B cell (primary cell): ENCODE measurements around the gene MYCBP2. TPM values are rescaled to one million over a fixed set of nuclear protein-coding genes. Genes with fewer than 3 reads are reported as not detected.
"Not testable (repeated sequence)": the region's sequence is repeated elsewhere in the genome, so short reads cannot be mapped to it uniquely, and the experiment has no call there.

ENCODE experiments used
- ATAC-seq: fragments of 200-7000 bp; cut with Tn5 transposase; one replicate; pipeline ENCODE4 v1.10.0; 2021; ENCODE audit warnings: low read depth, mild to moderate bottlenecking, moderate number of reproducible peaks, moderate library complexity
- CTCF ChIA-PET: fragments of 350-600 bp; sonication (Branson Sonifier 250); formaldehyde crosslinking; loops from one replicate; lab custom pipeline; 2021; ENCODE audit warnings: antibody characterized with exemption, inconsistent platforms; lab: Charles Lee
- POLR2A ChIA-PET: fragments of 350-600 bp; sonication (Branson Sonifier 250); formaldehyde crosslinking; loops from one replicate; lab custom pipeline; 2021; ENCODE audit warnings: antibody characterized with exemption; lab: Charles Lee
- DNase-seq: peaks from one replicate; pipeline ENCODE4 v3.0.0; 2013
- H2AFZ ChIP-seq: 2 replicates; pipeline ENCODE4 v1.6.1; 2012; ENCODE audit warnings: mild to moderate bottlenecking, low read depth, low read length; ENCODE audit not compliant: insufficient read depth, poor library complexity, severe bottlenecking
- H3K27ac ChIP-seq, 2 donors: 1 replicate in 1 of 2; 2 replicates in 1 of 2; pipeline ENCODE4 v1.5.1; 2012 to 2013; ENCODE audit warnings: low read length in 2 of 2, mild to moderate bottlenecking in 2 of 2, moderate library complexity in 1 of 2
- H3K27me3 ChIP-seq, 4 experiments: fragments of 200-600 bp in 1 of 4; sonication (generic) in 1 of 4; replicated peaks in 1 of 4; 1 replicate in 2 of 4; 2 replicates in 2 of 4; pipeline versions ENCODE4 v1.6.1 to v1.7.0; 2013 to 2016; ENCODE audit warnings: low read length in 3 of 4, mild to moderate bottlenecking in 2 of 4, mixed read lengths in 1 of 4, moderate library complexity in 1 of 4; ENCODE audit not compliant: insufficient read depth in 4 of 4, control insufficient read depth in 3 of 4; ENCODE audit errors: control extremely low read depth in 1 of 4
- H3K36me3 ChIP-seq, 2 experiments: replicated peaks in 1 of 2; 1 replicate in 1 of 2; 2 replicates in 1 of 2; pipeline versions ENCODE4 v1.6.1 to v1.7.1; 2013; ENCODE audit warnings: low read length in 1 of 2; ENCODE audit not compliant: insufficient read depth in 2 of 2, control insufficient read depth in 1 of 2; ENCODE audit errors: control extremely low read depth in 1 of 2, extremely low read depth in 1 of 2
- H3K4me1 ChIP-seq, 2 donors: fragments of 200-600 bp in 1 of 2; sonication (generic) in 1 of 2; 1 replicate in 1 of 2; 2 replicates in 1 of 2; pipeline versions ENCODE4 v1.5.1 to v1.6.1; 2013 to 2017; ENCODE audit warnings: low read length in 2 of 2; ENCODE audit not compliant: control insufficient read depth in 2 of 2, insufficient read depth in 2 of 2
- H3K4me2 ChIP-seq: replicated peaks from 2 replicates; pipeline ENCODE3; 2012; ENCODE audit warnings: mild to moderate bottlenecking, low read depth, low read length; ENCODE audit not compliant: poor library complexity, severe bottlenecking
- H3K4me3 ChIP-seq, 5 experiments: fragments of 200-600 bp in 1 of 5; sonication (generic) in 1 of 5; 1 replicate in 3 of 5; 2 replicates in 2 of 5; pipeline versions ENCODE4 v1.5.1 to v1.7.0; 2011 to 2016; ENCODE audit warnings: low read length in 4 of 5, mild to moderate bottlenecking in 4 of 5, low read depth in 2 of 5, control low read depth in 1 of 5, moderate library complexity in 1 of 5; ENCODE audit not compliant: insufficient read depth in 1 of 5; ENCODE audit errors: control extremely low read depth in 1 of 5, extremely low read depth in 1 of 5
- H3K79me2 ChIP-seq: fragments of 200-600 bp; sonication (generic); one replicate; pipeline ENCODE4 v1.6.0; 2016; ENCODE audit warnings: low read length; ENCODE audit not compliant: control insufficient read depth, insufficient read depth
- H3K9ac ChIP-seq: fragments of 200-600 bp; sonication (generic); 2 replicates; pipeline ENCODE4 v1.6.1; 2017; ENCODE audit warnings: mild to moderate bottlenecking, low read length, moderate library complexity
- H3K9me3 ChIP-seq, 3 donors: one replicate each; pipeline versions ENCODE4 v1.6.1 to v1.7.1; 2013; ENCODE audit warnings: low read length in 2 of 3; ENCODE audit not compliant: control insufficient read depth in 2 of 3, insufficient read depth in 1 of 3; ENCODE audit errors: control extremely low read depth in 1 of 3
- H4K20me1 ChIP-seq: 2 replicates; pipeline ENCODE4 v1.6.0; 2012; ENCODE audit warnings: mild to moderate bottlenecking, low read length; ENCODE audit not compliant: insufficient read depth, control insufficient read depth, poor library complexity, severe bottlenecking
- H3K27ac Mint-ChIP-seq: one replicate; pipeline ENCODE4 v1.8.0; 2021; ENCODE audit warnings: mixed read lengths
- H3K27me3 Mint-ChIP-seq: one replicate; pipeline ENCODE4 v1.8.0; 2021; ENCODE audit warnings: mixed read lengths
- H3K4me1 Mint-ChIP-seq: one replicate; pipeline ENCODE4 v1.8.0; 2021; ENCODE audit warnings: mixed read lengths
- H3K4me3 Mint-ChIP-seq: one replicate; pipeline ENCODE4 v1.8.0; 2021; ENCODE audit warnings: mixed read lengths
- H3K9me3 Mint-ChIP-seq: one replicate; pipeline ENCODE4 v1.8.0; 2022; ENCODE audit warnings: mixed read lengths; ENCODE audit not compliant: insufficient read depth
- CTCF ChIP-seq: fragments of 200-600 bp; IDR thresholded peaks from one replicate; pipeline ENCODE4 v1.8.0; 2022; ENCODE audit warnings: antibody characterized with exemption, mild to moderate bottlenecking
- EZH2 ChIP-seq: IDR thresholded peaks from 2 replicates; pipeline ENCODE4 v1.6.1; 2012; ENCODE audit warnings: borderline replicate concordance, low read depth, mild to moderate bottlenecking, moderate library complexity, low read length; ENCODE audit not compliant: insufficient read depth, poor library complexity, severe bottlenecking
- WGBS: methylation state at CpG from one replicate; pipeline ENCODE4 v1.1.5; 2013; ENCODE audit warnings: missing lambda C conversion rate; ENCODE audit not compliant: insufficient coverage; 5-methylcytosine and 5-hydroxymethylcytosine counted together
- intact Hi-C: fragments of 100-400 bp; cut with micrococcal nuclease; formaldehyde crosslinking; loops from one replicate; pipeline ENCODE4 v1.10.0; 2022
- polyA plus RNA-seq: library from polyadenylated mRNA; depleted of rRNA; stranded (reverse); fragments of >200 nt; gene quantifications from 2 replicates; pipeline ENCODE4 v1.2.3, GENCODE V29; 2012
- total RNA-seq, 2 donors: library from RNA; stranded (reverse); fragments of 120-200 nt in 1 of 2; gene quantifications; 1 replicate in 1 of 2; 2 replicates in 1 of 2; pipeline versions ENCODE4 v1.2.3 to v1.2.4, GENCODE V29; 2013 to 2022

Gene MYCBP2
- total and polyA plus RNA-seq, 2 donors (not counting 1 experiment from before 2014, with no cell fraction given), result 84.0 to 237 TPM

- no peak for TF ChIP-seq CTCF
- H3K4me3 ChIP-seq, result no peak overlapping the region
- H4K20me1 ChIP-seq, result no peaks in the 10 kb centered on the region
- Mint-ChIP-seq H3K27ac (no peak overlapping the region), H3K27me3 (no peaks in the 10 kb centered on the region), H3K4me3 (no peak overlapping the region), H3K9me3 (no peaks in the 10 kb centered on the region), H3K4me1 (no peaks in the 10 kb centered on the region)
- H3K4me1 ChIP-seq, result no peaks in the 10 kb centered on the region
- POLR2A ChIA-PET, result no interaction called here
- ATAC-seq (no peak), DNase-seq (no peak)
- CTCF ChIA-PET, result no interaction called here
- intact Hi-C loops, result no loop called here
- H3K36me3 ChIP-seq, result peaks cover 24 to 74% of the 10 kb centered on the region in 2 experiments
- no peak overlapping the region for H3K9ac ChIP-seq
- H3K27ac ChIP-seq, result no peak overlapping the region
- no peak overlapping the region for H3K4me2 ChIP-seq
- H3K79me2 ChIP-seq, result peaks cover 14% of the 10 kb centered on the region
- H3K9me3 ChIP-seq, result peaks cover 0 to 1% (median 0%) of the 10 kb centered on the region in 3 donors
- no peaks in the 10 kb centered on the region for H3K27me3 ChIP-seq
- WGBS, result 100% methylated on average over 1 of the region's 5 CpGs
- no peak overlapping the region for H2AFZ ChIP-seq
Measured at GRCh38 chr13:77213644-77214043, 113.2 kb downstream of the MYCBP2 start.

GRCh38 chr13:77207943-77208342 lies 119.0 kb downstream of the MYCBP2 start:
- 100% methylated on average over 1 of the region's 1 CpG for WGBS
- peaks cover 29 to 51% of the 10 kb centered on the region in 2 experiments for H3K36me3 ChIP-seq
- H3K9me3 ChIP-seq, result peaks cover 0 to 2% (median 0%) of the 10 kb centered on the region in 3 donors
- H3K27me3 ChIP-seq, result no peaks in the 10 kb centered on the region
- intact Hi-C loops, result no loop called here
- Mint-ChIP-seq H3K4me3 (no peak overlapping the region), H3K27ac (peak overlapping the region; percentile 22), H3K9me3 (no peaks in the 10 kb centered on the region), H3K4me1 (no peaks in the 10 kb centered on the region), H3K27me3 (no peaks in the 10 kb centered on the region)
- ChIA-PET CTCF (no interaction called here), POLR2A (no interaction called here)
- no peaks in the 10 kb centered on the region for H3K4me1 ChIP-seq
- H4K20me1 ChIP-seq, result no peaks in the 10 kb centered on the region
- peaks cover 6% of the 10 kb centered on the region for H3K79me2 ChIP-seq
- H2AFZ ChIP-seq, result no peak overlapping the region
- DNase-seq (no peak), ATAC-seq (no peak)
- no peak overlapping the region for H3K27ac ChIP-seq
- H3K9ac ChIP-seq, result no peak overlapping the region
- no peak overlapping the region for H3K4me2 ChIP-seq
- TF ChIP-seq EZH2, result no peak
- TF ChIP-seq CTCF, result no peak
- no peak overlapping the region for H3K4me3 ChIP-seq

- H3K9ac ChIP-seq, H3K27ac Mint-ChIP-seq, H4K20me1 ChIP-seq, H3K9me3 ChIP-seq, H3K27me3 Mint-ChIP-seq, POLR2A ChIA-PET, DNase-seq, H3K27me3 ChIP-seq, H3K4me3 ChIP-seq, H3K27ac ChIP-seq, H2AFZ ChIP-seq, H3K4me3 Mint-ChIP-seq, H3K9me3 Mint-ChIP-seq, CTCF ChIA-PET, H3K4me2 ChIP-seq, H3K4me1 Mint-ChIP-seq, ATAC-seq, H3K79me2 ChIP-seq, H3K4me1 ChIP-seq: not testable (repeated sequence)
- H3K36me3 ChIP-seq, result peaks cover 6 to 43% of the 10 kb centered on the region in 2 experiments
- intact Hi-C loops, result loop anchor here (5.0 kb wide), 1 partner anchor 37 kb away; no protein-coding TSS in a partner anchor
- 97% methylated on average over 3 of the region's 16 CpGs for WGBS
Measured at GRCh38 chr13:77198995-77199394, 127.9 kb downstream of the MYCBP2 start.
